A549 (cell line): ENCODE measurements around the gene AGXT2. TPM values are rescaled to one million over a fixed set of nuclear protein-coding genes. Genes with fewer than 3 reads are reported as not detected.

Experiments
- ATAC-seq, 2 experiments: fragments of 200-7000 bp in 1 of 2; fragments of >200 bp in 1 of 2; cut with Nextera tagmentation in 1 of 2; cut with Tn5 transposase in 1 of 2; 3 replicates each; pipeline versions ENCODE4 v1.8.0 to v1.9.1; 2018 to 2020; ENCODE audit warnings: mild to moderate bottlenecking in 1 of 2, moderate library complexity in 1 of 2
- CTCF ChIA-PET: fragments of 300-600 bp; sonication (Branson Sonifier 250); formaldehyde crosslinking; extraction: SDS; loops from one replicate; lab custom pipeline; 2021; ENCODE audit warnings: antibody characterized with exemption, inconsistent platforms; lab: Yijun Ruan, JAX
- POLR2A ChIA-PET: fragments of 350-600 bp; formaldehyde crosslinking; extraction: SDS; loops from one replicate; lab custom pipeline; 2021; ENCODE audit warnings: antibody characterized with exemption, inconsistent platforms; lab: Yijun Ruan, JAX
- DNase-seq, 2 experiments: peaks; one replicate each; pipeline versions ENCODE4 v3.0.0 to v3.0.0-alpha.2; 2011 to 2016; ENCODE audit warnings: low read depth in 1 of 2, low spot score in 1 of 2
- FAIRE-seq: peaks from 2 replicates; lab custom pipeline; 2011; peaks lifted over from hg19 to GRCh38; lab: Jason Lieb, UNC
- H3K27ac ChIP-seq, 2 experiments: fragments of >200 bp; sonication (Bioruptor Twin); formaldehyde crosslinking; 3 replicates each; pipeline ENCODE4 v1.5.1; 2016 to 2017
- H3K4me1 ChIP-seq: fragments of >200 bp; sonication (Bioruptor Twin); formaldehyde crosslinking; 3 replicates; pipeline ENCODE4 v1.6.1; 2016
- H3K4me2 ChIP-seq: fragments of >200 bp; sonication (Bioruptor Twin); formaldehyde crosslinking; 3 replicates; pipeline ENCODE4 v1.6.1; 2016
- H3K4me3 ChIP-seq: fragments of >200 bp; sonication (Bioruptor Twin); formaldehyde crosslinking; 3 replicates; pipeline ENCODE4 v1.5.1; 2016
- H3K9me3 ChIP-seq: fragments of >200 bp; sonication (Bioruptor Twin); formaldehyde crosslinking; 3 replicates; pipeline ENCODE4 v1.6.1; 2016
- BHLHE40 ChIP-seq: IDR thresholded peaks from 2 replicates; pipeline ENCODE4 v1.6.1; 2012; ENCODE audit warnings: low read depth, low read length, inconsistent platforms
- CBX2 ChIP-seq: fragments of 200-600 bp; sonication (generic); IDR thresholded peaks from 2 replicates; pipeline ENCODE4 v1.6.1; 2016; ENCODE audit warnings: low read depth, mild to moderate bottlenecking, borderline replicate concordance
- CBX8 ChIP-seq: fragments of 200-600 bp; sonication (generic); IDR thresholded peaks from 2 replicates; pipeline ENCODE4 v1.6.1; 2016
- CHD2 ChIP-seq: fragments of 150-350 bp; IDR thresholded peaks from 2 replicates; pipeline ENCODE4 v1.6.1; 2014; ENCODE audit warnings: low read length; ENCODE audit not compliant: partially characterized antibody
- CHD4 ChIP-seq: fragments of 200-600 bp; sonication (generic); IDR thresholded peaks from 2 replicates; pipeline ENCODE4 v1.6.1; 2016; ENCODE audit warnings: antibody characterized with exemption, mild to moderate bottlenecking, borderline replicate concordance
- ESRRA ChIP-seq: fragments of 150-350 bp; IDR thresholded peaks from 2 replicates; pipeline ENCODE4 v1.6.1; 2014; ENCODE audit warnings: mild to moderate bottlenecking, low read length, borderline replicate concordance
- FOSB ChIP-seq: fragments of 250-450 bp; sonication (Bioruptor Pico); IDR thresholded peaks from 2 replicates; pipeline ENCODE4 v1.5.0; 2020; ENCODE audit warnings: mild to moderate bottlenecking, moderate library complexity
- FOXS1 ChIP-seq: fragments of 250-450 bp; sonication (Bioruptor Pico); IDR thresholded peaks from 2 replicates; pipeline ENCODE4 v1.5.0; 2020; ENCODE audit warnings: mild to moderate bottlenecking, moderate library complexity
- HEYL ChIP-seq: fragments of 250-450 bp; sonication (Bioruptor Pico); IDR thresholded peaks from 2 replicates; pipeline ENCODE4 v1.8.0; 2021; ENCODE audit warnings: mild to moderate bottlenecking, moderate library complexity
- HOXB13 ChIP-seq: fragments of 250-450 bp; sonication (Bioruptor Pico); IDR thresholded peaks from 2 replicates; pipeline ENCODE4 v1.5.0; 2020; ENCODE audit warnings: low read depth, mild to moderate bottlenecking, moderate library complexity
- JUNB ChIP-seq: fragments of >200 bp; sonication (Bioruptor Twin); formaldehyde crosslinking; IDR thresholded peaks from 2 replicates; pipeline ENCODE4 v1.6.1; 2016
- KDM1A ChIP-seq: fragments of 200-600 bp; sonication (generic); IDR thresholded peaks from 2 replicates; pipeline ENCODE4 v1.6.1; 2016; ENCODE audit warnings: low read depth, mild to moderate bottlenecking
- KDM5A ChIP-seq: fragments of 200-600 bp; sonication (generic); IDR thresholded peaks from 2 replicates; pipeline ENCODE4 v1.6.1; 2016; ENCODE audit warnings: antibody characterized with exemption, mild to moderate bottlenecking
- NFE2L2 ChIP-seq: fragments of 150-350 bp; conservative IDR thresholded peaks from 2 replicates; pipeline ENCODE4 v1.6.1; 2014; ENCODE audit warnings: low read length
- PHF8 ChIP-seq: fragments of 200-600 bp; sonication (generic); IDR thresholded peaks from 2 replicates; pipeline ENCODE4 v1.6.1; 2016; ENCODE audit warnings: low read depth, mild to moderate bottlenecking, antibody characterized with exemption, moderate library complexity, borderline replicate concordance
- POLR2AphosphoS2 ChIP-seq: conservative IDR thresholded peaks from 2 replicates; pipeline ENCODE4 v1.6.1; 2012; ENCODE audit warnings: low read length, improper control_type of control experiment, inconsistent platforms
- RAD21 ChIP-seq, 2 experiments: fragments of >200 bp in 1 of 2; sonication (Bioruptor Twin) in 1 of 2; formaldehyde crosslinking in 1 of 2; IDR thresholded peaks in 1 of 2; conservative IDR thresholded peaks in 1 of 2; 2 replicates in 1 of 2; 3 replicates in 1 of 2; pipeline ENCODE4 v1.6.1; 2012 to 2018; ENCODE audit warnings: inconsistent platforms in 1 of 2
- RCOR1 ChIP-seq: fragments of 150-350 bp; IDR thresholded peaks from 2 replicates; pipeline ENCODE4 v1.6.1; 2014; ENCODE audit warnings: antibody characterized with exemption, low read length, low read depth
- RNF2 ChIP-seq: fragments of 200-600 bp; sonication (generic); IDR thresholded peaks from 2 replicates; pipeline ENCODE4 v1.6.1; 2016; ENCODE audit warnings: low read depth, mild to moderate bottlenecking, antibody characterized with exemption, moderate library complexity, borderline replicate concordance
- TFCP2L1 ChIP-seq: fragments of 250-450 bp; sonication (Bioruptor Pico); IDR thresholded peaks from 2 replicates; pipeline ENCODE4 v1.5.0; 2021; ENCODE audit warnings: mild to moderate bottlenecking
- TP53 ChIP-seq: fragments of 250-450 bp; sonication (Bioruptor Pico); IDR thresholded peaks from 2 replicates; pipeline ENCODE4 v1.5.0; 2021; ENCODE audit warnings: mild to moderate bottlenecking, moderate library complexity
- ZC3H11A ChIP-seq: fragments of 450-650 bp; IDR thresholded peaks from 2 replicates; pipeline ENCODE4 v1.6.1; 2014; ENCODE audit warnings: antibody characterized with exemption, mild to moderate bottlenecking
- ZSCAN20 ChIP-seq: fragments of 250-450 bp; sonication (Bioruptor Pico); IDR thresholded peaks from 2 replicates; pipeline ENCODE4 v1.8.0; 2022; ENCODE audit warnings: mild to moderate bottlenecking, moderate library complexity
- WGBS: methylation state at CpG from one replicate; pipeline ENCODE4 v1.1.6; 2017; ENCODE audit errors: missing lambda C conversion rate; 5-methylcytosine and 5-hydroxymethylcytosine counted together
- polyA plus RNA-seq, 4 experiments: library from polyadenylated mRNA; depleted of rRNA in 3 of 4; stranded (reverse); fragments of >200 nt; fragmentation: RNase III in 1 of 4; extraction: RNeasy Plus Mini Kit Qiagen cat#74134 plus additional on column Dnase treatment in 1 of 4; gene quantifications; 2 replicates in 3 of 4; 3 replicates in 1 of 4; pipeline ENCODE4 v1.2.3, GENCODE V29; 2011 to 2017
- TF ChIP-seq, protein P1 (sequence below): fragments of >200 bp; sonication (Bioruptor Twin); formaldehyde crosslinking; IDR thresholded peaks from 2 replicates; pipeline ENCODE4 v1.6.1; 2016

AGXT2 gene
- polyA plus RNA-seq, 2 of the 4 experiments (the other 2 are of a cell fraction): not detected

DNA sequence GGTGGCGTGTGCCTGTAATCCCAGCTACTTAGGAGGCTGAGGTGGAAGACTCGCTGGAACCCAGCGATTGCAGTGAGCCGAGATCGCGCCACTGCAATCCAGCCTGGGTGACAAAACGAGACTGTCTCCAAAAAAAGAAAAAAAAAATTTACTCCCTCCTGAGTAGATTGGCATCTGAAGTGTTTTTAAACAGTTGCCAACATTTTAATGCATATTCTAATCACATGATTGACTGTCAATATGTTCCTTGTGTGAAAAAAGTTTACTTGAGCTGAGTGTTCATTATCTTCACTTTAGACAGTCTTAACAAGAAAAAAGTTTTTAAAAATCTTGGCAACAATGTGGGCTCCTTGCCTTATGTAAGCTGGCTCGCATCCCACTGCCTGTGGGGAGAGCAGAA, 53.8 kb downstream of the AGXT2 start:
- no peak overlapping the region for H3K4me2 ChIP-seq
- TF ChIP-seq CHD4 (no peak), HEYL (CRISPR knock-in tag) (no peak), HOXB13 (no peak), FOSB (CRISPR knock-in tag) (no peak), NFE2L2 (no peak), CHD2 (no peak), ZC3H11A (no peak), RCOR1 (no peak), PHF8 (no peak), ESRRA (no peak), RNF2 (no peak), JUNB (no peak), TP53 (CRISPR knock-in tag) (no peak), BHLHE40 (no peak), CBX8 (no peak)
- TF ChIP-seq, protein P1, sequence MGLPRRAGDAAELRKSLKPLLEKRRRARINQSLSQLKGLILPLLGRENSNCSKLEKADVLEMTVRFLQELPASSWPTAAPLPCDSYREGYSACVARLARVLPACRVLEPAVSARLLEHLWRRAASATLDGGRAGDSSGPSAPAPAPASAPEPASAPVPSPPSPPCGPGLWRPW: no peak
- TF ChIP-seq, all 56 proteins: peak for 0
- no peak for FAIRE-seq
- ATAC-seq: no peak
- 46% methylated on average over 8 of the region's 8 CpGs for WGBS
- no peaks in the 10 kb centered on the region for H3K4me1 ChIP-seq
- H3K9me3 ChIP-seq: no peaks in the 10 kb centered on the region
- H3K4me3 ChIP-seq: no peak overlapping the region
- H3K27ac ChIP-seq: no peak overlapping the region
- CTCF ChIA-PET: interaction anchor here (0.9 to 5.3 kb wide), 3 partner anchors 9 to 519 kb away, joined by 3 to 34 read pairs (median 3); no protein-coding TSS in a partner anchor
- POLR2A ChIA-PET: no interaction called here
- DNase-seq: no peak

DNA sequence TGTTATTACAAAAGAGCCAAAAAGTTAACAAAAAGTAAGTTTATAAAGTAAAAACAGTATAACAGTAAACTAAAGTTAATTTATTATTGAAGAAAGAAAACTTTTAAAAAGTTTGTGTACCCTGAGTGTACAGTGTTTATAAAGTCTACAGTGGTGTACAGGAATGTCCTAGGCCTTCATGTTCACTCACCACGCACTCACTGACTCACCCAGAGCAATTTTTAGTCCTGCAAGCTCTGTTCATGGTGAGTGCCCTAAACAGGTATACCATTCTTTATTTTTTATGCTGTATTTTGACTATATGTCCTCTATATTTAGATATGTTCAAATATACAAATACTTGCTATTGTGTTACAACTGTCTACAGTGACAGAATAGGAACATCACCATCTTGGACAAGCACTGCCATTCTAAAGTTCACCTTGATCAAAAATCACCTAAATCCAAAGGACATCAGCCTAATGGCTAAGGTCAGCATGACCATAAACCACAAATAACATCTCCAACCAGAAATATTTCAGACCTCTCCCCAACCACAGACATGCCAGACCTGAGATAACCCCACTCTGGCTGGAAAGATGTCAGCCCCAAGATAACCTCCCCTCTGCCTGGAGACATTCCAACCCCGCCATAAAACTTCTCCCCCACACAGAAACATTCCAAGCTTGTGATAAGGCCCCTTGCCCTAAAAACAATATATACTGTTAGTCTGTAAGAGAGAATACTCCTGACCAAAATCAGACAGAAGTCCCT, 56.1 kb downstream of the AGXT2 start:
- no peak for TF ChIP-seq CBX2
- no peak for TF ChIP-seq TFCP2L1 (CRISPR knock-in tag)
- no peak for TF ChIP-seq RAD21 (conservative IDR thresholded peaks at IDR 0.05 in 1 of 2, IDR thresholded peaks at IDR 0.05 in 1 of 2)
- no peak for TF ChIP-seq KDM1A
- TF ChIP-seq FOSB (CRISPR knock-in tag): no peak
- no peaks in the 10 kb centered on the region for H3K4me1 ChIP-seq
- H3K27ac ChIP-seq: no peak overlapping the region
- DNase-seq (no peak), ATAC-seq (no peak), FAIRE-seq (no peak)
- ChIA-PET POLR2A (no interaction called here), CTCF (interaction anchor here (5.3 kb wide), 1 partner anchor 11 kb away, joined by 34 read pairs; no protein-coding TSS in a partner anchor)
- peaks cover under 1% of the 10 kb centered on the region; the same call in 1 of the 3 replicates for H3K9me3 ChIP-seq
- WGBS: 37% methylated on average over 2 of the region's 2 CpGs
- H3K4me2 ChIP-seq: no peak overlapping the region
- no peak overlapping the region for H3K4me3 ChIP-seq

DNA sequence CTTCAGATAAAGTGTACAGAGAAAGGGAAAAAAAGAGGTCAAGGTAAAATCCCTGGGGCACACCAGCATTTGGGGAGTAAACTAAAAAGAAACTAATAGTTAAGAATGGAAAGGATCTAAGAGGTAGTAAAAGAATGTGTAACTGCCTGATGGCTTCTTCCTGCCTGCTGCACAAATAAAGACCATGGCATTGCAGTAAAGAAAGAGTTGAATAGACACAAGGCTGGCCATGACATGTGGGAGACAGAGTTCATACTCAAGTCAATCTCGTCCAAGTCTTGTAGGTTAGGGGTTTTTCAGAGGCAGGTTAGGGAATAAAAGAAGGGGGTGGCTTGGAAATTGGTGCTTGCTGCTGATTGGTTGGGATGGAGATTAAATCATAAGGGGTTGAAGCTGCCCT, 60.8 kb downstream of the AGXT2 start:
- 7% methylated on average over 1 of the region's 1 CpG for WGBS
- peaks cover 23% of the 10 kb centered on the region for H3K9me3 ChIP-seq
- POLR2A ChIA-PET: no interaction called here
- no peak overlapping the region for H3K4me2 ChIP-seq
- DNase-seq: no peak
- no peak overlapping the region for H3K27ac ChIP-seq
- no peaks in the 10 kb centered on the region for H3K4me1 ChIP-seq
- no peak overlapping the region for H3K4me3 ChIP-seq
- TF ChIP-seq FOXS1 (no peak), ZSCAN20 (CRISPR knock-in tag) (no peak), POLR2AphosphoS2 (no peak), HOXB13 (no peak), KDM5A (no peak)
- no peak for ATAC-seq
- CTCF ChIA-PET: interaction anchor here (2.0 kb wide), 1 partner anchor 16 kb away, joined by 5 read pairs; no protein-coding TSS in a partner anchor
- FAIRE-seq: no peak
